CD14-positive monocyte (primary cell): ENCODE measurements around the gene FAM13A. TPM values are rescaled to one million over a fixed set of nuclear protein-coding genes. Genes with fewer than 3 reads are reported as not detected.

Experiments used
- DNase-seq, 3 donors: peaks; one replicate each; pipeline ENCODE4 v3.0.0-alpha.2; 2011 to 2022
- H2AFZ ChIP-seq: 2 replicates; pipeline ENCODE4 v1.6.0; 2012; ENCODE audit warnings: mild to moderate bottlenecking, low read depth, low read length, inconsistent platforms; ENCODE audit not compliant: insufficient read depth, poor library complexity, severe bottlenecking
- H3K27ac ChIP-seq, 2 donors: 1 replicate in 1 of 2; 2 replicates in 1 of 2; pipeline ENCODE4 v1.5.1; 2012 to 2013; ENCODE audit warnings: low read length in 2 of 2, control low read depth in 1 of 2, inconsistent platforms in 1 of 2, low read depth in 1 of 2, mild to moderate bottlenecking in 1 of 2
- H3K27me3 ChIP-seq, 2 donors: one replicate each; pipeline versions ENCODE4 v1.6.0 to v1.6.1; 2011 to 2013; ENCODE audit warnings: low read length in 2 of 2; ENCODE audit not compliant: control insufficient read depth in 2 of 2, insufficient read depth in 2 of 2
- H3K36me3 ChIP-seq, 2 donors: replicated peaks in 1 of 2; 1 replicate in 1 of 2; 2 replicates in 1 of 2; pipeline versions ENCODE4 v1.5.1 to v1.6.1; 2012 to 2013; ENCODE audit warnings: low read length in 2 of 2, control low read depth in 1 of 2, inconsistent platforms in 1 of 2, mild to moderate bottlenecking in 1 of 2; ENCODE audit not compliant: insufficient read depth in 2 of 2, control insufficient read depth in 1 of 2
- H3K4me1 ChIP-seq, 2 donors: 1 replicate in 1 of 2; 2 replicates in 1 of 2; pipeline versions ENCODE4 v1.5.1 to v1.6.1; 2012 to 2013; ENCODE audit warnings: low read length in 2 of 2, control low read depth in 1 of 2, inconsistent platforms in 1 of 2, mild to moderate bottlenecking in 1 of 2, moderate library complexity in 1 of 2; ENCODE audit not compliant: insufficient read depth in 2 of 2, control insufficient read depth in 1 of 2
- H3K4me2 ChIP-seq: replicated peaks from 2 replicates; pipeline ENCODE3; 2012; ENCODE audit warnings: low read length, moderate library complexity, mild to moderate bottlenecking; ENCODE audit not compliant: poor library complexity, severe bottlenecking; ENCODE audit errors: extremely low read depth
- H3K4me3 ChIP-seq, 3 experiments: fragments of 200-600 bp in 1 of 3; sonication (generic) in 1 of 3; replicated peaks in 1 of 3; 1 replicate in 2 of 3; 2 replicates in 1 of 3; pipeline ENCODE4 v1.5.1; 2011 to 2013; ENCODE audit warnings: low read length in 3 of 3, mild to moderate bottlenecking in 3 of 3, control low read depth in 2 of 3, low read depth in 2 of 3, inconsistent platforms in 1 of 3, moderate library complexity in 1 of 3
- H3K79me2 ChIP-seq: 2 replicates; pipeline ENCODE4 v1.6.0; 2012; ENCODE audit warnings: mild to moderate bottlenecking, control low read depth, inconsistent platforms, low read length, moderate library complexity; ENCODE audit not compliant: insufficient read depth
- H3K9ac ChIP-seq: 2 replicates; pipeline ENCODE4 v1.6.0; 2017; ENCODE audit warnings: low read length, mild to moderate bottlenecking; ENCODE audit not compliant: insufficient read depth, poor library complexity, severe bottlenecking
- H3K9me3 ChIP-seq, 2 donors: replicated peaks in 1 of 2; 1 replicate in 1 of 2; 2 replicates in 1 of 2; pipeline versions ENCODE4 v1.5.1 to v1.6.1; 2012 to 2013; ENCODE audit warnings: low read length in 2 of 2, control low read depth in 1 of 2; ENCODE audit not compliant: control insufficient read depth in 1 of 2, insufficient read depth in 1 of 2
- H4K20me1 ChIP-seq: 2 replicates; pipeline ENCODE4 v1.6.0; 2012; ENCODE audit warnings: mild to moderate bottlenecking, low read length, control low read depth, moderate library complexity; ENCODE audit not compliant: insufficient read depth
- H3K27ac Mint-ChIP-seq, 7 donors: one replicate each; pipeline ENCODE4 v1.8.0; 2020; ENCODE audit warnings: mild to moderate bottlenecking in 7 of 7, mixed read lengths in 7 of 7, moderate library complexity in 6 of 7, inconsistent platforms in 2 of 7
- H3K27me3 Mint-ChIP-seq, 3 donors: one replicate each; pipeline ENCODE4 v1.8.0; 2021 to 2022; ENCODE audit warnings: low read depth in 3 of 3, mild to moderate bottlenecking in 3 of 3, mixed read lengths in 3 of 3, moderate library complexity in 3 of 3, inconsistent platforms in 1 of 3
- H3K36me3 Mint-ChIP-seq, 2 donors: one replicate each; pipeline ENCODE4 v1.8.0; 2020; ENCODE audit warnings: mixed read lengths in 2 of 2, inconsistent platforms in 1 of 2, mild to moderate bottlenecking in 1 of 2
- H3K4me1 Mint-ChIP-seq: one replicate; pipeline ENCODE4 v1.8.0; 2020; ENCODE audit warnings: mild to moderate bottlenecking, mixed read lengths
- H3K4me3 Mint-ChIP-seq, 2 donors: one replicate each; pipeline ENCODE4 v1.8.0; 2020; ENCODE audit warnings: mild to moderate bottlenecking in 2 of 2, mixed read lengths in 2 of 2, moderate library complexity in 1 of 2
- H3K9me3 Mint-ChIP-seq, 7 donors: one replicate each; pipeline ENCODE4 v1.8.0; 2020 to 2022; ENCODE audit warnings: mixed read lengths in 7 of 7, mild to moderate bottlenecking in 6 of 7, moderate library complexity in 6 of 7, inconsistent platforms in 2 of 7
- CTCF ChIP-seq: fragments of 200-600 bp; IDR thresholded peaks from one replicate; pipeline ENCODE4 v1.8.0; 2022; ENCODE audit warnings: antibody characterized with exemption, mild to moderate bottlenecking
- WGBS: methylation state at CpG from one replicate; pipeline ENCODE4 v1.1.5; 2013; ENCODE audit warnings: missing lambda C conversion rate; ENCODE audit not compliant: insufficient coverage; 5-methylcytosine and 5-hydroxymethylcytosine counted together
- intact Hi-C, 2 donors: fragments of 100-400 bp; cut with micrococcal nuclease; formaldehyde crosslinking; loops; one replicate each; pipeline versions ENCODE4 v1.15.0 to v1.15.1; 2023
- polyA plus RNA-seq, 3 donors: library from polyadenylated mRNA; depleted of rRNA in 1 of 3; unstranded in 2 of 3; stranded (reverse) in 1 of 3; fragments of 300-500 nt in 2 of 3; fragments of >200 nt in 1 of 3; fragmentation: Illumina TruSeq in 2 of 3; gene quantifications; 1 replicate in 2 of 3; 2 replicates in 1 of 3; pipeline ENCODE4 v1.2.3, GENCODE V29; 2012 to 2021

FAM13A gene
- polyA plus RNA-seq, 3 donors, result 5.3 to 20.0 (median 6.5) TPM

- no peak for DNase-seq
- Histone ChIP-seq H2AFZ (peak overlapping the region; percentile 33), H3K79me2 (no peaks in the 10 kb centered on the region), H3K4me1 (peaks cover 0 to 10% of the 10 kb centered on the region in 2 donors), H4K20me1 (no peaks in the 10 kb centered on the region), H3K9ac (no peak overlapping the region), H3K36me3 (no peaks in the 10 kb centered on the region), H3K9me3 (no peaks in the 10 kb centered on the region), H3K4me2 (no peak overlapping the region), H3K27me3 (no peaks in the 10 kb centered on the region), H3K27ac (no peak overlapping the region), H3K4me3 (no peak overlapping the region)
- intact Hi-C loops, result no loop called here
- no peaks in the 10 kb centered on the region for H3K9me3 Mint-ChIP-seq
- H3K27me3 Mint-ChIP-seq, result no peaks in the 10 kb centered on the region
- TF ChIP-seq CTCF, result no peak
- WGBS, result no CpG with 5 or more reads among the region's 4 CpGs
- no peaks in the 10 kb centered on the region for H3K36me3 Mint-ChIP-seq
- no peak overlapping the region for H3K27ac Mint-ChIP-seq
- peaks cover 17% of the 10 kb centered on the region for H3K4me1 Mint-ChIP-seq
- H3K4me3 Mint-ChIP-seq, result no peak overlapping the region
These were observed 215.3 kb downstream of the FAM13A start for GRCh38 chr4:88841635-88842034.

GRCh38 chr4:88836216-88836615 lies 220.8 kb downstream of the FAM13A start:
- no peaks in the 10 kb centered on the region for H3K36me3 ChIP-seq
- Mint-ChIP-seq H3K4me1 (no peaks in the 10 kb centered on the region), H3K27ac (no peak overlapping the region), H3K4me3 (no peak overlapping the region), H3K27me3 (peaks cover 0 to 2% (median 0%) of the 10 kb centered on the region in 3 donors), H3K36me3 (no peaks in the 10 kb centered on the region), H3K9me3 (no peaks in the 10 kb centered on the region)
- H4K20me1 ChIP-seq, result no peaks in the 10 kb centered on the region
- no peak overlapping the region for H3K27ac ChIP-seq
- DNase-seq, result no peak
- no peaks in the 10 kb centered on the region for H3K79me2 ChIP-seq
- intact Hi-C loops, result no loop called here
- no peak overlapping the region for H3K9ac ChIP-seq
- TF ChIP-seq CTCF, result no peak
- H3K9me3 ChIP-seq, result no peaks in the 10 kb centered on the region
- no peak overlapping the region for H3K4me3 ChIP-seq
- no peak overlapping the region for H2AFZ ChIP-seq
- no peaks in the 10 kb centered on the region for H3K4me1 ChIP-seq
- no peak overlapping the region for H3K4me2 ChIP-seq
- H3K27me3 ChIP-seq, result no peaks in the 10 kb centered on the region
